Upper lobe of left lung (tissue), 6 donors: Measurements from ENCODE around the gene NRXN3. TPM values are rescaled to one million over a fixed set of nuclear protein-coding genes. Genes with fewer than 3 reads are reported as not detected.

Experiments used
- ATAC-seq, 2 donors: fragments of 200-7000 bp; cut with Tn5 transposase; one replicate each; pipeline ENCODE4 v1.9.1; 2022; ENCODE audit warnings: mild to moderate bottlenecking in 2 of 2, moderate library complexity in 2 of 2; ENCODE audit not compliant: low FRiP score in 2 of 2
- DNase-seq, 2 donors: peaks; one replicate each; pipeline ENCODE4 v3.0.0-alpha.2; 2019 to 2020
- H3K27ac ChIP-seq, 4 donors: fragments of 200-600 bp; sonication (generic); one replicate each; pipeline ENCODE4 v1.5.1; 2016 to 2019
- H3K27me3 ChIP-seq, 4 donors: fragments of 200-600 bp; sonication (generic); one replicate each; pipeline ENCODE4 v1.5.1; 2017 to 2019
- H3K36me3 ChIP-seq, 4 donors: fragments of 200-600 bp; sonication (generic); one replicate each; pipeline ENCODE4 v1.5.1; 2016 to 2019
- H3K4me1 ChIP-seq, 4 donors: fragments of 200-600 bp; sonication (generic); one replicate each; pipeline ENCODE4 v1.5.1; 2018 to 2019
- H3K4me3 ChIP-seq, 4 donors: fragments of 200-600 bp; sonication (generic); one replicate each; pipeline ENCODE4 v1.5.1; 2017 to 2019; ENCODE audit warnings: mild to moderate bottlenecking in 2 of 4, moderate library complexity in 1 of 4
- H3K9me3 ChIP-seq, 4 donors: fragments of 200-600 bp; sonication (generic); one replicate each; pipeline ENCODE4 v1.5.1; 2018 to 2019
- EP300 ChIP-seq, 4 donors: sonication (generic); formaldehyde crosslinking; IDR thresholded peaks; one replicate each; pipeline ENCODE4 v1.5.1; 2017; ENCODE audit warnings: antibody characterized with exemption in 4 of 4, control low read depth in 2 of 4
- POLR2A ChIP-seq, 4 donors: fragments of 450-650 bp; IDR thresholded peaks; one replicate each; pipeline ENCODE4 v1.5.1; 2016 to 2017; ENCODE audit warnings: antibody characterized with exemption in 4 of 4, mild to moderate bottlenecking in 2 of 4
- POLR2AphosphoS5 ChIP-seq, 2 donors: sonication (generic); formaldehyde crosslinking; IDR thresholded peaks; one replicate each; pipeline ENCODE4 v1.5.1; 2017; ENCODE audit warnings: antibody characterized with exemption in 2 of 2
- WGBS, 2 donors: methylation state at CpG; one replicate each; pipeline ENCODE4 v1.1.5; 2017 to 2018; 5-methylcytosine and 5-hydroxymethylcytosine counted together
- total RNA-seq, 6 donors: library from RNA; depleted of rRNA in 4 of 6; stranded (reverse); fragments of >200 nt in 4 of 6; gene quantifications; one replicate each; pipeline versions ENCODE4 v1.1.0 to v1.2.1, GENCODE V29; 2016 to 2021
- TF ChIP-seq, protein P1 (sequence below), 6 experiments: fragments of 450-650 bp in 4 of 6; fragments of 200-600 bp in 2 of 6; sonication (generic) in 2 of 6; IDR thresholded peaks; one replicate each; pipeline ENCODE4 v1.5.1; 2016 to 2019; ENCODE audit warnings: antibody characterized with exemption in 6 of 6
- donor health status: DM: no; HTN: no; CAD: no; lungs with moderate emphysema.
- donor health status: DM: no; HTN: yes; CAD: no; lungs with severe emphysema.

The NRXN3 gene
- total RNA-seq, 6 donors from 2014 or later = 4.4 to 14.9 (median 7.2) TPM

DNA sequence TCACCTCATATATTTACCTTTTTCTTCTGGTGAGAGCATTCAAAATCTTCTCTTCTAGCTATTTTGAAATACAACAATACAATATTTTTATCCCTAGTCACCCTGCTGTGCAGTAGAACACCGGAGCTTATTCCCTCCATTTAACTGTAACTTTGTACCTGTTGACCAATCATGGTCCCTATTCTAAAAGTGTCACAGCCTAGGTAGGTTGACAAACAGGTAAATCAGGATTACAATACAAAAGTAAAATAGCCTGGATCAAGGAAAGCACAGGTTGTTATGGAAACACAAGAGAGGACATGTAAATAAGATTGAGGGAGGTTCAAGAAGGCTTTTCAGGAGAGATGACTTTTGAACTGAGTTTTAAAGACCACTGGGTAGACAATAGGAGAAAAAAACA lies 1370.2 kb downstream of the NRXN3 start:
- H3K27me3 ChIP-seq = no peaks in the 10 kb centered on the region
- H3K9me3 ChIP-seq = no peaks in the 10 kb centered on the region
- DNase-seq (no peak), ATAC-seq (no peak)
- TF ChIP-seq EP300 (IDR thresholded peaks at IDR 0.05) (no peak), POLR2AphosphoS5 (IDR thresholded peaks at IDR 0.05) (no peak), POLR2A (IDR thresholded peaks at IDR 0.05) (no peak)
- TF ChIP-seq, protein P1, sequence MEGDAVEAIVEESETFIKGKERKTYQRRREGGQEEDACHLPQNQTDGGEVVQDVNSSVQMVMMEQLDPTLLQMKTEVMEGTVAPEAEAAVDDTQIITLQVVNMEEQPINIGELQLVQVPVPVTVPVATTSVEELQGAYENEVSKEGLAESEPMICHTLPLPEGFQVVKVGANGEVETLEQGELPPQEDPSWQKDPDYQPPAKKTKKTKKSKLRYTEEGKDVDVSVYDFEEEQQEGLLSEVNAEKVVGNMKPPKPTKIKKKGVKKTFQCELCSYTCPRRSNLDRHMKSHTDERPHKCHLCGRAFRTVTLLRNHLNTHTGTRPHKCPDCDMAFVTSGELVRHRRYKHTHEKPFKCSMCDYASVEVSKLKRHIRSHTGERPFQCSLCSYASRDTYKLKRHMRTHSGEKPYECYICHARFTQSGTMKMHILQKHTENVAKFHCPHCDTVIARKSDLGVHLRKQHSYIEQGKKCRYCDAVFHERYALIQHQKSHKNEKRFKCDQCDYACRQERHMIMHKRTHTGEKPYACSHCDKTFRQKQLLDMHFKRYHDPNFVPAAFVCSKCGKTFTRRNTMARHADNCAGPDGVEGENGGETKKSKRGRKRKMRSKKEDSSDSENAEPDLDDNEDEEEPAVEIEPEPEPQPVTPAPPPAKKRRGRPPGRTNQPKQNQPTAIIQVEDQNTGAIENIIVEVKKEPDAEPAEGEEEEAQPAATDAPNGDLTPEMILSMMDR (IDR thresholded peaks at IDR 0.05) = no peak
- no peaks in the 10 kb centered on the region for H3K4me1 ChIP-seq
- H3K4me3 ChIP-seq = no peak overlapping the region
- no peaks in the 10 kb centered on the region for H3K36me3 ChIP-seq
- 57 to 76% methylated on average over 1 of the region's 1 CpG for WGBS, 2 donors
- no peak overlapping the region for H3K27ac ChIP-seq

DNA sequence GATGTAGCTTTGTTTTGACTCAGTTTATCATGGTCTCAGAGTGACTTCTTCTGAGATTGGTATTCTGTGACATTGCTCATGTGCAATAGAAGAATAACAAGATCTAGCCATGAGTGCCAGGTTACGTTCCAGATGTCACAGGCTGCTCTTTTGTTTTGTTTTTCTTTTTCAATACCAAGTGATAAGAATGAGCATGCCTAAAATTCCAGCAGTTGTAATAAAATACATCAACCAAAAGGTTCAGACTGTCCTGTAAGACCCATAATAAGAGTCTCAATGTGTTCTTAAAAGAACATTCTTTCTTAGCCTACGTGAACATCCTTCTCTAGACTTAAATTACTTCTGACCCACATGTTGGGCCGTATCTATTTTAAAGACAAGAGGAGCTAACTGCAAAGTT lies 1371.9 kb downstream of the NRXN3 start:
- Histone ChIP-seq H3K27ac (no peak overlapping the region), H3K27me3 (no peaks in the 10 kb centered on the region), H3K9me3 (no peaks in the 10 kb centered on the region), H3K4me1 (no peaks in the 10 kb centered on the region), H3K4me3 (no peak overlapping the region), H3K36me3 (no peaks in the 10 kb centered on the region)
- 66 to 78% methylated on average over 3 of the region's 3 CpGs for WGBS, 2 donors
- DNase-seq (no peak), ATAC-seq (no peak)
- TF ChIP-seq POLR2AphosphoS5 (IDR thresholded peaks at IDR 0.05) (no peak), POLR2A (IDR thresholded peaks at IDR 0.05) (no peak), EP300 (IDR thresholded peaks at IDR 0.05) (no peak)
- TF ChIP-seq, protein P1 (IDR thresholded peaks at IDR 0.05) = no peak

DNA sequence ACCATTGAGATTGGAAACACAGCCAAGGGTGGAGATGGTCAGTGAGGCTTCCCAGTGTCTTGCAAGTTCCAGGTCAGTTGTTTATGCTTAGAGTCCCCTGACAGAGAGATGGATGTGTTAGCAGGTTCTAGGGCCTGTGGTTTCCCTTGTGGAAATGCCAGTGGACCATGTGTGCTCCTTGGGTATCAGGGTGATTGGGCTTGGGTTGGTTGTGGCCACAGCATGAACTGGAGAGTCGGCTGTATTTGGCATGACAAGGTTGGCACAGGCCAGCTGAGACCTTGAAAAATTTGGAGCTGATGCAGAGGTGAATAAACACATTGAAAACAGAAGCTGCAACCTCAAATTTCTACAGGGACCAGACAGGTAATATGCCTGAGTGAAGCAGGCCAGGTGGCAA lies 1373.2 kb downstream of the NRXN3 start:
- 67 to 92% methylated on average over 1 of the region's 1 CpG for WGBS, 2 donors

DNA sequence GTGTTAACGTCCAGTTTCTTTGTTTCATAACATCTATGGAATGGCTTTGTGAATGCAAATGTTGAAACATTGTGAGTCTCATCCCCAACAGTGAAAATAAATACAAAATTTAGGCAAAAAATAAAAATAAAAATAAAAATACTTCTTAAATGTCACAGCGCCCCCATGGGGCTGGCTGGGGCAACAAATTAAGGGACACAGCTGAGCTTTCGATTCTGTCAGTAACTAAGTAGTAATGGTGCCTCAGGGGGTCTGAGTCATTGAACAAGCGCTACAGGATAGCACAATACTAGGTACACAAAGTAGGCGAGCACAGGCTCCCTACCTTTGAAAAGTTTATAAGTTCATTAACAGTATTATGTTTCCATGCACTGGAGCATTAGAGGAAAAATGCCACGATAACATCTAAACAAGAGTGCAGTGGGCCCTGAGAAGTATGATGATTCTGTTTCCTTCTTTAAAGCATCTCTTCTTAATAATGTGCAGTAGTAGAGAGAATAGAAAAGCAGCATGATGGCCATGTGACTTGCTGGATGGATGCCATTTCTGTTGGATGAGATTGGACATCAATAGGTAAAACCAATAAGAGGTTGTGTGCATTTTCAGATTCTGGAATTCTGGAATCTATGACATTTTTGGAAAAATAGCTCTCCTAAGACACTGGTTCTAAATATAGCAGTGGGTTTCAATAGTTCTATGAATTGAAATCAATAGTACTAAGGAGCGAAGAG lies 1374.0 kb downstream of the NRXN3 start:
- no peak overlapping the region for H3K27ac ChIP-seq
- H3K4me1 ChIP-seq = no peaks in the 10 kb centered on the region
- no peaks in the 10 kb centered on the region for H3K36me3 ChIP-seq
- no peaks in the 10 kb centered on the region for H3K9me3 ChIP-seq
- TF ChIP-seq, protein P1 (IDR thresholded peaks at IDR 0.05) = peak in 1 of 6 experiments; percentile 7
- no peak for TF ChIP-seq EP300 (IDR thresholded peaks at IDR 0.05)
- DNase-seq = no peak
- WGBS, 2 donors = 68 to 73% methylated on average over 7 of the region's 7 CpGs
- H3K4me3 ChIP-seq = no peak overlapping the region
- H3K27me3 ChIP-seq = no peaks in the 10 kb centered on the region
- ATAC-seq = no peak

More for the DNA sequence above, 1373.2 kb downstream of the NRXN3 start:
- Histone ChIP-seq H3K9me3 (no peaks in the 10 kb centered on the region), H3K27me3 (no peaks in the 10 kb centered on the region), H3K4me1 (no peaks in the 10 kb centered on the region), H3K36me3 (no peaks in the 10 kb centered on the region), H3K4me3 (no peak overlapping the region), H3K27ac (no peak overlapping the region)
- no peak for ATAC-seq
- TF ChIP-seq POLR2AphosphoS5 (IDR thresholded peaks at IDR 0.05) (no peak), POLR2A (IDR thresholded peaks at IDR 0.05) (no peak), EP300 (IDR thresholded peaks at IDR 0.05) (no peak)
- TF ChIP-seq, protein P1 (IDR thresholded peaks at IDR 0.05) = no peak
- DNase-seq = no peak

DNA sequence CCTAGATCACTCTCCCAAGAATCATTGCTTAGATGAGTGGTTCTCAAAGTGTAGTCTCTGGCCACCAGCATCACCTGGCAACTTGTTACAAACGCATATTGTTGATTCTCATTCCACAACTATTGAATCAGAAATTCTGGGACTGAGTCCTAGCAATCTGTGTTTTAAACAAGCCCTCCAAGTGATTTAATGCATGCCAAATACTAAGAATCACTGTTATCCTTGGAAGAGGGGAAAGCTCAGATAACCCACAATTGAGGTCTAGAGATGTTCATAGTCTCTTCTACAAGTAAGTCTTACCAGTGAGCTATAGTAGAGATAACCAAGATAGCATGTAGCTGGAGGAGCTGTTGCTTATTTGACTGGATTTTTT lies 1374.5 kb downstream of the NRXN3 start:
- ATAC-seq = peak in 1 of 2 donors; percentile 57
- Histone ChIP-seq H3K4me1 (no peaks in the 10 kb centered on the region), H3K36me3 (no peaks in the 10 kb centered on the region), H3K4me3 (no peak overlapping the region), H3K27me3 (no peaks in the 10 kb centered on the region), H3K27ac (no peak overlapping the region), H3K9me3 (no peaks in the 10 kb centered on the region)
- no peak for DNase-seq
- 64 to 81% methylated on average over 1 of the region's 1 CpG for WGBS, 2 donors
- no peak for TF ChIP-seq EP300 (IDR thresholded peaks at IDR 0.05)
- no peak for TF ChIP-seq POLR2AphosphoS5 (IDR thresholded peaks at IDR 0.05)
- no peak for TF ChIP-seq POLR2A (IDR thresholded peaks at IDR 0.05)
- TF ChIP-seq, protein P1 (IDR thresholded peaks at IDR 0.05) = no peak
